HG02840 (cell line): ENCODE data around the gene BCKDHB.

Experiments used
- ATAC-seq: cut with Tn5 transposase; IDR thresholded peaks from one replicate; pipeline ENCODE4 v1.9.1; 2021; ENCODE audit warnings: mild to moderate bottlenecking, moderate library complexity, moderate number of reproducible peaks; ENCODE audit not compliant: unreplicated experiment, low FRiP score

The BCKDHB gene

DNA sequence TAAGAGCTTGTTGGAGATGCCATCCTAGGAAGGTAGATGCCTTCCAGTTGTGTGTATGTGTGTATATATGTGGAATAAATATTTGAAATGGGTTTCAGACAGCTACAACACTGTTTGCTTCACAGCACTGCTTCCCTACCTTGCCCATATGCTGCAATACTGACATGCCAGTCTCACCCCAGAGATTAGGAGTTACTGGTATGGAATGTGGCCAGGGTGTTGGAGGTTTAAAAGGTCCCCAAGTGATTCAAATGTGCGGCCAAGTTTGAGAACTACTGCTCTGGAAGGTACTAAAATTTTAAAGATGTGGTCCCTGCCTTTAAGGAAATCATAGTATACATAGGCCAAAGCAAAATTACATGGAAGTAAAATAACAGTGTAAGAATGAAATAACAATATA lies 39.5 kb downstream of the BCKDHB start:
- ATAC-seq: no peak

DNA sequence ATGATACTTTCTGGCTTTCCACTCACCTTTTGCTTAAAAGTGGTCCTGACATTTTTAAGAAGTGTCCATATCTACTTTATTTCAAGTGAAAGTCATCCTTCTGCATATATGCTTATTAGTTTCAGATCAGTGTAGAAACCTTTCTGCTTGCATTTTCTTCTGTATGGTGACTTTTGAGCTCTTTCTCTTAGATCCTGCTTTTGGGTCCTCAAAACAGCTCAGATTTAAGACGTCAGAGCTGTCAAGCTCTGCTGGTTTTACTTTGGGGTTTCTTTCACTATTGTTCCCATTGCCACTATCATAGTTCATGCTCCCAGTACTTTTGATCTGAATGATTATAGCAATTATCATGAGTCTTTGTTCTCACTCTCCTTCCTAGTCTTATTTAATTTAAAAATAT lies 41.7 kb downstream of the BCKDHB start:
- ATAC-seq: no peak

DNA sequence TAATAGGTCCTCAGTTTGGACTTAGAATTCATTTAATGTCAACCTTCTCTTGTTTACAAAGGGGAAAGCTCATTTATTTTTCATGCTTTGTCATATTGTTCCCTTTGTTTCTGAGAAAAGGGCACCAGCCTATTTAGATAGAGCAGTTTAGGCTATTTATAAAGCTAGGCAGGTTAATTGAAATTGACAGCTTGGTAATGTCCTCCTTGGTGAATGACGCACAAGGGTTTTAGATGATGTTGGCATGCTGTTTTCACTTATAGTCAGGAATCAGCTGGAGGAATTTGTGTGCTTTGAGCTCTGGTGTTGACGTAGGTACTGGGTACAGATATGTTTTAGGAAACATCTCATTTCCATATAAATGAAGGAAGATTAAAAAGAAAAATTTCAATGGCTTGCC lies 45.2 kb downstream of the BCKDHB start:
- no peak for ATAC-seq

DNA sequence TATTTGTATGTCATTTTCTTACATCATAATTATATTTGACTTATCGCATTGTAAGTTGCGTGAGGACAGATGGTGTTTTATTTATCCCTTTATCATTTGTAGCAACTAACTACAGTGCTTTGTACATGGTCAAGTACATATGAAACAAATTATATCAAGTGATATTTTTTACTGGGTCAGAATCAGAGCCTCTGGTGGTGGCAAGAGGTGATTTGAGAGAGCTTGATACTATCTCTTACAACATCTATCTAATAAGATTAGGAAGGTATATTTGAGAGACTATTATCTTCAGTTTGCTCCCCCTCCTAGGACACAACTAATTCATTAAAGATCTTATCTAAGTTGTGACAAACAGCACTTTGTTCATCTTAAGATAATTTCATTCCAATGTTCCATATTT lies 47.7 kb downstream of the BCKDHB start:
- ATAC-seq: no peak

DNA sequence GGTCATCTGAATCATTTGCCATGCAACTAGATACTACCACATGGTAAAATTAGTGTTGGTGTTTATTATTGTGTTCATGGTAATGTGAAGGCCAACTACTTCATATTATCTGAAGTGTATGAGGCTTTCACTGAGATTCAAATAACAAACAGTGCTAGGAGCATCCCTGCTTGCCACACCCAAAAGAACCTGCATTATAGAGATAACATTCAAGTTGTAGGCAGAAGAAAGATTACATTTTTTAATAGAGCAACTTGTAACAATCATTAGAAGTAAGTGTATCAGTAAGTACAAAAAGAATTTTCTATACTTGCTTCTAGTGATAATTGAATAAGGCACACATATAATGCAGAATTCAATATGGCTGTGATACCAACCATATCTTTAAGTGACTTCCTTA lies 49.8 kb downstream of the BCKDHB start:
- ATAC-seq: no peak

- ATAC-seq: no peak
Measured at GRCh38 chr6:80158478-80158989, 52.1 kb downstream of the BCKDHB start.

DNA sequence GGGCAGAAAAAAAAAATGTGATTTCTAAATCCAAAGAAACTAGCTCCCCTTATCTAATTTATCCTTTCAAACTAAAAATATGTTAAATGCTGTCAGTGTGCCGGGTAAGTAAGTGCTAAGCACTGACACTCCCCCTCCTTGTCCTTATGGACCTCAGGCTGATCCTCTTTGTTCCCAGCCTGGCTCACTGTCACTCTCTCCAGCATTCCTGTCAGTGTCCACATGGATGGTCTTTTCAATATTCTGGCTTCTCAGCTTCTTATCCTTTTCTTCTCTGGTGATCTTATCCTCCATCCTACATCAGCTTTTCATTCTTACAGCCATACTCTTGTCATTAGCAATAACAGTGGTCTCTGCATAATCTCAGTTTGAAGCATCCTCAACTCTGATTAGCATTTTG lies 55.0 kb downstream of the BCKDHB start:
- no peak for ATAC-seq

DNA sequence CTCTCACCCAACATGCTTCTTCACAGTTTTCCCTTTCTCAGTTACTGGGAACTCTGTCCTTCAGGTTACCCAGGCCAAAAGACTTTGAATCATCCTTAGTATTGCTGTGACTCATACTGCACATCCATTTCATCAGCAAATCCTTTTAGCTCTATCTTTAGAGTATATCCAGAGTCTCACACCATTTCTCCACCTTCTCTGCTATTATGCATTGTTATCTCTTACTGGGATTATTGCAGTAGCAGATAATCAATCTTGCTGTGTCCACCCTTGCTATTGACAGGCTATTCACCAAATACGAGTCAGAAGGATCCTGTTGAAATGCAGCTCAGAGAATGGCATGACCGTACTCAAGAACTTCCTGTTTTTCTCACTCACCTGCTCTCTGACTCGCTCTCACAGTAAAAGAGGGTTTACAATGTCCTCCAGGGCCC lies 57.3 kb downstream of the BCKDHB start:
- peak; percentile 77 for ATAC-seq

- ATAC-seq: peak; percentile 96
Measured at GRCh38 chr6:80165143-80165542, 58.7 kb downstream of the BCKDHB start.

- no peak for ATAC-seq
Measured at GRCh38 chr6:80165819-80166218, 59.3 kb downstream of the BCKDHB start.

- no peak for ATAC-seq
Measured at GRCh38 chr6:80170433-80170832, 64.0 kb downstream of the BCKDHB start.

DNA sequence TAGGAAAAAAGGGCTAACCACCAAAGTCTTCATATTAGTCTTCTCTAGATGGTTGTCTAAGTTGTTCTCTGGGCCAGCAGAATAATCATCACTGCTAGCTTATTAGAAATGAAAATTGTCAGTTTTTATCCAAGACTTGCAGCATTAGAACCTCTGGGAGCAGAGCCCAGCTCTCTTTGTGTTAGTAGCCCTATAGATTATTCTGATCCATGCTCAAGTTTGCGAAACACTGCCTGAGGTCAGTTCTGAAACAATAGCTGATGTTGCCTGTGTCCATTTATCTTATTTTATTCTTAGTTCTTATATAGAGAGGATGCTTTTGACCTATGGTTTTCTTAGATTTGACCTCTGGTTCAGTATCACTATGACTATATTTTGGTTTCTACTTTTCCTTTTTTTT lies 66.9 kb downstream of the BCKDHB start:
- no peak for ATAC-seq

- no peak for ATAC-seq
Measured at GRCh38 chr6:80174900-80175572, 68.6 kb downstream of the BCKDHB start.

GRCh38 chr6:80179695-80180094 lies 73.2 kb downstream of the BCKDHB start:
- ATAC-seq: no peak

DNA sequence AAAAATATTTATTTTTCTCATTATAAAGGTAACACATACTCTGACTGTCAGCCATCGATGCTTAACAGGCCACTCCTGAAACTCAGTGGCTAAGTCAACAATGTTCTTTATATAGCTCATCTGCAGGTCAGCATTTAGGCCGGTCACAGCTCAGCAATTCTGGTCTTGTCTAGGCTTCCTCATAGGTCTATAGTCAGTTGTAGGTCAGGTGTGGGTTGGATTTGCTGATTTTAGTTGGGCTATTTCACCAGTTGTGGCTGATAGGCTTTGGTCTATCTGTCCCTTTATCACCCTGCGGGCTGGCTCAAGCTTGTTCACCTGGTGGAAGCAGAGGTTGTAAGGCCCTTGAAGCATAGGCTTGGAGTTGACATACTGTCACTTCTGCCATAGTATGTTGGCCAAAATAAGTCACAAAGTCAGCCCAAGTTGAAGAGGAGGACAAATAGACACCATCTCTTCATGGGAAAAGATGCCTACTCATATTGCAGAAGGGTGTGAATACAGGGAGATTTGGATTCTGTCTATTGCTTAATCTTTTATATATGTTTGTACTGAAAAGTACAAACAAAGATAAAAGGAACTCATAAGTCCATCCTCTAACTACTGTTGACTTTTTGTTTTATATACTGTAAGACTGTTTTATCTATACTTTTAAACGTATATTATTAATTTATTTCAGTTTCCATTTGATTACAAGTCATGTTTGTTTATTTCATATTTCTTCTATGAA lies 75.0 kb downstream of the BCKDHB start:
- ATAC-seq: peak; percentile 66

DNA sequence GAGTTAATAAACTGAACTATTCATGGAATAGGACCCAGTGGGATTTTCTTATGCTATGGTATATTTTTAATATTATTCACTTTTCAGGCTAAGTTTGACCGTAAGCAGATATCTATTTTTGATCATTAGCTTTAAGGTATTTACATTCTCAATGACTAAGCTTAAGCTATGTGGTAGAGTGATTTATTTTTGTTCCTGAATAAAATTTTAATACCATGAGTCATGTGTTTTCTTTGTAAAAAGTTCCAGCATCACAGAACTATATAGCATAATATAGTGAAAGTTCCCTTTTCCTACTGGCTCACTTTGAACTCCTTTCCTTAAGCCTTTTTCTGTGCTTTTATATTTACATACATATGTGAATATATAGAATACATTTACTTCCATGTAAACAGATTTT lies 75.8 kb downstream of the BCKDHB start:
- ATAC-seq: no peak

DNA sequence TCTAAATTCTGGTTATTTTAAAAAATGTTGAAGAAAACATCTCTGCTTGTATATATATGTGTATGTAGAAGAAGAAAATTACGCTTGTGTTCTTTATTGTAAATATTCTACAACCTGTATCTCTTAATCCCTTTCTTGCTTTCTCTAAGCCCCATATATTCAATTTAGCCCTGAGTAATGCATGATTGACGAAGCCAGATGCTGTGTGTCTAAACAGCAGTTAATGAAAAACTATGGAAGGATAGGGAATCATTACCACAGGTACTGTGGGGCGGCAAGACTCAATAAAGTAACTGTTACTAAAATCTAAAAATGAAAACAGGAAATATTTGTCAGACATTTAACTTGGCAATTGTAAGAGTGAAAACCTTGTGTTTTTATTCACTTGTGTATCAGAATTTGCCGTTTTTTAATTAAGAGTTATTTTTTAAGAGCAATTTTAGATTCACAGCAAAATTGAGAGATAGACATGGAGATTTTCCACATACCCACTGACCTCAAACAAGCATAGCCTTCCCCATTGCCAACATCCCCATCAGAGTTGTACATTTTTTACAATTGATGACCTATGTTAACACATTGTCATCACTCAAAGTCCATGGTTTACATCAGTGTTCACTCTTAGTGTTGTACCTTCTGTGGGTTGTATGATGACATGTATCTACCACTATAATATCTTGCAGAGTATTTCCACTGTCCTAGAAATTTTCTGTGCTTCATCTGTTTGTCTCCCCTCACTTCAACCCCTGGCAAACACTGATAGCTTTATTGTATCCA lies 76.7 kb downstream of the BCKDHB start:
- no peak for ATAC-seq

- no peak for ATAC-seq
Measured at GRCh38 chr6:80185492-80185891, 79.0 kb downstream of the BCKDHB start.

DNA sequence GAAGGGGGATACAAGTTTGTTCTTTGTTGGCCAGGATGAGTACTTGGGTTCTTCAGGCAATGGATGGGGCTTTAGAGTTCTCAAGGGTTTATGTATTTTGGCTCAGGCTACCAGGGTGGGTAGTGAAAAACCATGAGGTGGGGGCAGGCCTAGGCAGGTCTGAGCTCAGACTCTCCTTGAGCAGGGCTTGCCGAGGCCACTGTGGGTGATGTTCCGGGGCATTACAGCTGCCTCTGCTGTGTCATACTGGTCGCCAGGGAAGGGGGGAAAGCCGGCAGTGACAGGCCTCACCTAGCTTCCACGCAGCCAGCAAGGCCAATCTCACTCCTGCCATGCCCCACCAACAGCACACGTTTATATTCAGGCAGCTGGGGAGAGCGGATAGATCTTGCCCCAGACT lies 79.6 kb downstream of the BCKDHB start:
- ATAC-seq: no peak

DNA sequence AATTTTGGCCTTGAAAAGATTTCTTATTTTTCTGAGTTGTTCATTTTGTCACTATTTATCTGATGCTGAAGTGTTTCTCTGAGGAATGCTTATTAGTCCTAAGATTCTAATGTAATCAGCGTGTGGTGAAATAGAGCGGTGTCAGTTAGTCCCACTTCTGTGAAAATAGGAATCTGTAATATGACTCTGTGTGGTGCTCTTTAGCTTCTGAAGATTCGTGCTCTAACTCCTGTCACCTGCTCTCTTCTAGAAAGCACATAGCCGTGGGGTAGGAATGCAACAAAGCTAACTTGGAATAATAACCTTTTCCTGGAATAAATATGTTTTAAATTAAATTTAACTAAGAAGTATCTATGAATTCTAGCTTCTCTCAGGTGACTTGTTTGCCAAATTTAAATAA lies 90.4 kb downstream of the BCKDHB start:
- ATAC-seq: no peak

GRCh38 chr6:80197474-80197873 lies 91.0 kb downstream of the BCKDHB start:
- ATAC-seq: no peak
